Stimulated activated CD8-positive, alpha-beta memory T cell treated with anti-CD3 and anti-CD28 coated beads, Interleukin-12 subunit alpha, Interleukin-12 subunit beta, amount 100 ng/mL, for 24 hours (primary cell): ENCODE measurements around the gene TRPM3.
"Not testable (repeated sequence)": the region's sequence is repeated elsewhere in the genome, so short reads cannot be mapped to it uniquely, and the experiment has no call there.

Experiments
- DNase-seq: peaks from one replicate; pipeline ENCODE4 v3.0.0-alpha.2; 2020; ENCODE audit errors: extremely low read depth

TRPM3 gene

GRCh38 chr9:70761139-70761670 is 360.2 kb downstream of the TRPM3 start:
- DNase-seq: no peak

- DNase-seq: no peak
Observed at GRCh38 chr9:70760228-70760627, 361.2 kb downstream of the TRPM3 start.

- DNase-seq: no peak
Observed at GRCh38 chr9:70753311-70753710, 368.1 kb downstream of the TRPM3 start.

GRCh38 chr9:70749066-70749465 is 372.4 kb downstream of the TRPM3 start:
- DNase-seq: no peak

- DNase-seq: no peak
Observed at GRCh38 chr9:70747261-70747718, 374.1 kb downstream of the TRPM3 start.

GRCh38 chr9:70746760-70747159 is 374.7 kb downstream of the TRPM3 start:
- DNase-seq: no peak

- no peak for DNase-seq
Observed at GRCh38 chr9:70746316-70746715, 375.1 kb downstream of the TRPM3 start.

- DNase-seq: not testable (repeated sequence)
Observed at GRCh38 chr9:70724794-70725193, 396.6 kb downstream of the TRPM3 start.

GRCh38 chr9:70724025-70724424 is 397.4 kb downstream of the TRPM3 start:
- not testable (repeated sequence) for DNase-seq

- DNase-seq: not testable (repeated sequence)
Observed at GRCh38 chr9:70706797-70707196, 414.6 kb downstream of the TRPM3 start.

GRCh38 chr9:70701163-70701562 is 420.3 kb downstream of the TRPM3 start:
- no peak for DNase-seq

GRCh38 chr9:70696694-70697335 is 424.6 kb downstream of the TRPM3 start:
- no peak for DNase-seq

GRCh38 chr9:70694758-70695157 is 426.7 kb downstream of the TRPM3 start:
- no peak for DNase-seq

- no peak for DNase-seq
Observed at GRCh38 chr9:70693186-70693585, 428.2 kb downstream of the TRPM3 start.

- DNase-seq: no peak
Observed at GRCh38 chr9:70692431-70692830, 429.0 kb downstream of the TRPM3 start.

- DNase-seq: no peak
Observed at GRCh38 chr9:70688704-70689103, 432.7 kb downstream of the TRPM3 start.

- DNase-seq: no peak
Observed at GRCh38 chr9:70683841-70684240, 437.6 kb downstream of the TRPM3 start.

GRCh38 chr9:70682298-70682697 is 439.1 kb downstream of the TRPM3 start:
- DNase-seq: no peak

GRCh38 chr9:70679845-70680244 is 441.6 kb downstream of the TRPM3 start:
- DNase-seq: no peak

- DNase-seq: no peak
Observed at GRCh38 chr9:70678153-70678552, 443.3 kb downstream of the TRPM3 start.

GRCh38 chr9:70677055-70677735 is 444.2 kb downstream of the TRPM3 start:
- no peak for DNase-seq

- no peak for DNase-seq
Observed at GRCh38 chr9:70675868-70676370, 445.5 kb downstream of the TRPM3 start.

- DNase-seq: no peak
Observed at GRCh38 chr9:70673844-70674243, 447.6 kb downstream of the TRPM3 start.
